ENCODE results near the gene STUM.
"Not testable (repeated sequence)": the region's sequence is repeated elsewhere in the genome, so short reads cannot be mapped to it uniquely, and the experiment has no call there.

STUM gene

DNA sequence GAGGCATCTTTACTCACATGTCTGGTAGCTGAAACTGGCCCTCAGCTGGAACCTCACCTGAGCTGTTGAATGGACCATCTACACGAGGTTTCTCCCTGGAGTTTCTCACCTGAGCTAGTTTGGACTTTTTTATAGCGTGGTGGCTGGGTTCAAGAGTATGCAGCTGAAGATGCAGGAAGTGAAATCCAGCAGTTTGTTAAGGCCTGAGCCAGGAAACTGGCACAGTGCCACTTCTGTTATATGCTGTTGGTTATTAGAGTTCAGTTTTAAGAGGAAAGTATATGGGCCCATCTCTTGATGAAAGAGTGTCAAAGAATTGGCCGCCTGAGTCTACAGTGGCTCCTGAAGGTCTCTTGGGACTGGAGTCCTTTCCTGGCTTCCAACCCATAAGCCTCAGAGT lies 35.6 kb downstream of the STUM start:
- DNase-seq, result no peak

DNA sequence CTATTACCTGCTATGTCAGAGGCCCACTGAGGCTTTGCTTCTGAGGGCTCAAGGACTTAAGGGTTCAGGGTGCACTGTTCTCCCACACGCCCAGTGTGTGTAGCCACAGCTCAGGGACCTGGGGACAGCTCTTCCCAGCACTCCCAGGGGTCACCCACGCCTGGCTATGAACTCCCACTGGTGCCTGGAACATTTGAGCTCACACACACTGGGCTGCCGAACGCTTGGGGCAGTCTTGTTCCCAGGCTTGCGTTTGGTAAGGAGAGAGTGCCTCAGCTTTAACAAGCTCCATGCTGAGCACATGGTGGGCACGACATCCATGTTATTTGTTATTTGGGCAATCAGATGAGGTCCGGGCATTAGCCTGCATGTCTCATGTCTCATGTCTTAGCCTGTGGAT lies 37.6 kb downstream of the STUM start:
- no peak for DNase-seq

DNA sequence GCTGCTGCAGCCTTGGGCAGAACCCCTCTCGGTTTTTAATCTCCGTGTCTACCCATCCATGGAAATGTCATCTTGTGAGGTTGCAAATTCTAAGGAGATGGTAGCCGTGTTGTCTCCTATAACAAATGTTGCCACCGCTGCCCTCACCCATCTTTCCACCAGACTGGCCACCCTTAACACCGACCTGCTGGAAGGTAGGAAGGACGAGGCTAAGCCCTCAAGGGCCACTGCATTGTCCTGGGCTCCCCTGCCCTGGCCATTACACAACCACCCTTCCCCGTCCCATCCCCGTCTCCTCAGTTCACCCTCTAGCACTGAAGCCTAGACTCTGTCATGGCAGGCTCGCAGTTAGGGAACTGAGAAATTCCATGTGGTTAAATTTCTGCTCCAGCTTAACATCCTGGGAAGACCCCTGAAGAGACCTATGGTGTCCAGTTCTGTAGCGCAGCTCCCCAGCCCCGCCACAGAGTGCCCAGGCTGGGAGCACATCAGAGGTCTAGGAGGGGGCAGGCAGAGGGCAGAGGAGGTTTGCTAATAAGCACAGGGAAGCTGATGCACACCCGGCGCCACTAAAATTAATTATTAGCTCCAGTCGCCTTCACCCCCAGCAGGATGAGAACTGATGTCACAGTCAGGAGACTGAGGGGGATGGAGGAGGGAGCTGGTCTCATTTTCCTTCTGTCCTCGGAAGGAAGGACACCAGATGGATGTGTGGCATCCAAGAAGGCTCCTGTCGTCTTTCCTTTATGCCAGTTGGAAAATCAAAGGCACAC lies 38.3 kb downstream of the STUM start:
- no peak for DNase-seq

DNA sequence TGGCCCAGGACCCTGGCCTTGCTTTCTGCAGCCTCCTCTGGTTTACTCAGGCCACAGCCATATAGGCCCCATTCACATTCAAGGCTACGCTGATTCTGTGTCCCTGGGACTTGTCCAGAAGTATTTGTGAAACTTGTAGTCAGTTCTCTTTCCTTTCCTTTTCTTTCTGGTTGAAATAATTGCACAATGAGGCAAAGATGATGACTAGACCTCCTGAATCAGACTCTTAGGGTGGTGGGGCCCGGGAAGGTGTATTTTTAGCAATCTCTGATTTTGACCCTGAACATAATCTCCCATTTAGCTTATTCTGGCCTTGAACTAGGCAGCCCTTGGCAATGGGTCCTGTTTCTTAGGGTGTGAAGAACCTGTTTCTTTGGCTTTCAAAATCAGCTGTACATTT lies 39.9 kb downstream of the STUM start:
- DNase-seq, result no peak

DNA sequence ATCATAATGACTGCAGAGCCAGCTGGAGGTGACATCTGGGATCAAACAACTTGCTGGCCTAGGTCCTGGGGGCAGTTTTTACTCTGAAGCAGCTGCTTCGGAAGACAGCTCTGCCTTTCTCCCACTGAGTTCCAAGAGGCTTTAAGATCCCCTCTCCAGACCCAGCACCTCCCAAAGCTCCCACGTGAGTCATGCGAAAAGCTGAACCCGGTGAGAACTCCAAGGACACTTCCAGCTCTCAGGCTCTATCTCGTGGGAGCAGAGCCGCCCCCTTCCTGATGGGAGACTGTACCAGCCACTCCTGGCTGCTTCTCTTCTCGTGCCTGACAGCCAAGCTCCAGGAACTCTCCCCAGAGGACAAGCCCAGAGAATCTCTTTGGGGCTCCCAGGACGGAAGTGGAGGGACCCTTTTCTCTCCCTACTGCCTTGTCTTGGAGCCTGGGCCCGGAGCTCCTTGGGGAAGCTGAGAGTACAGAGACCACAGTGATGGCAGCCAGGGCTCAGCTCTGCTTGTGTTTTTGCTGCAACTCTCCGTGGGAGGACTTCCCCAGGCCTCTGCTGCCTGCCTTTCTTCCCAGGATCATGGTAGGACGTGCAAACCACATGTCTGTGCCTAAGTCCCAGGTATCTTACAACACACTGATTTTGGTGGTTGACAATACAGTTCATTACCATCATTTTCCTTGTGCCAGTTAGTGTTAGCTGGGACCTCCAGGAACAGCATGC lies 40.6 kb downstream of the STUM start:
- DNase-seq, result no peak

DNA sequence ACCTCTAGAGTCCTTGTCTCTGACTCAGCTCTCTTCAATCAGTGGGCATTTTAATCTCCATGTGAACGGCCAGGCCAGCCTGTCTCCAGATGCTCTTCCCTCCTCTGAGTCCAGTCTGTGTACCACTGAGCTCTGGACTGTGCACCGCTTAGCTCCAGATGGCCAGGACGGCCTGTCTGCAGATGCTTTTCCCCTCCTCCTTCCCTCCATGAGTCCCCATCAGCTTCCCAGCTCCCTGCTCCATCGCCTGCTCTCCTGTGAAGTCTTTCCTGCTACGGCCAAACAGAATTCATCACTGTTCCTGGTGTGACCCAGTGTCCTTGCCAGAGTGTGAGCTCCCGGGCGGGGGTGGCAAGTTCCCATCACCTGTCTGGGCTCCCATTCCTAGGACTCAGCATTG lies 42.0 kb downstream of the STUM start:
- no peak for DNase-seq

DNA sequence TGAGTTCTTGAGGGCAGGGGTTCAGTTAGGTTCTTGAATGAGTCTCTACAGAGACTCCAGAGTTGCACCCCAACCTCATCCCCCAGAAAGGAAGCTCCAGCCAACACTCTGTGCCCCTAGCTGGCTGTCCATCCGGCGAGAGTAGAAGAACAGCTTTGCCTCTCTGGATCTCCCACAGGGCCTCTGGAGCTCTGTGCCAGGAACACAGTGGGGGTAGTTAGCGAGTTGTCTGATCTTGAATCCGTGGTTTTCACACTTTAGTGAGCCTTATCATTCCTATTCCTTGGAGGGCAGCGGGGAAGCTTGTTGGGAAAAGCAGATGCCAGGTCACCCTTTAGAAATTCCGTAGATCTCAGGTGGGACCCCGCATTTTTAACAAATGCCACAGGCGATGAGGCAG lies 45.0 kb downstream of the STUM start:
- no peak for DNase-seq

DNA sequence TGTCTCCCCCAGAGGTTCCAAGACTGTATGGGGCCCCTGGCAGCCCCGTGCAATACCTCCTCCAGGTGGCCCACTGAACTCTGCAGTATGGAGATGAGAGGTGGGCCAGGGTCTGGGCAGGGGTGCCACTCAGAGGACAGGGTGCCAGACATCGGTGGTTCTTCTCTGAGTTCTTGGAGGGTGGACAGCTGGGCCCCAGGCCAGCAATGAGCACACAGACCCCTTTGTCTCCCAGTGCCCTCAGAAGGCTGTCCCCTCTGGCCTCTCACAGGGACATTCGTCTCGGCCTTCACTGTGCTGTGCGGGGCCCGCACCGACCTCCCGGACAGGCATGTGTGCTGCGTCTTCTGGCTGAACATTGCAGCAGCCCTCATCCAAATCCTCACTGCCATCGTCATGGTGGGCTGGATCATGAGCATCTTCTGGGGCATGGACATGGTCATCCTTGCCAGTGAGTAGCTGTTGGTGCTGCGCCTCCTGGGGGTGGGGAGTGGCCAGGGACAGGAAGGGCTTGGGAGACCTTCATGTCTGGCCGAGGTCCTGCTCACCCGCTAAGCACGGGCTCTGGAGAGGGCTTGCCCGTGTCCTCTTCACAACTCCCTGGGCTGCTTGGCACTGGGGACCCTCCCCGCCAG lies 48.1 kb downstream of the STUM start:
- no peak for DNase-seq

DNA sequence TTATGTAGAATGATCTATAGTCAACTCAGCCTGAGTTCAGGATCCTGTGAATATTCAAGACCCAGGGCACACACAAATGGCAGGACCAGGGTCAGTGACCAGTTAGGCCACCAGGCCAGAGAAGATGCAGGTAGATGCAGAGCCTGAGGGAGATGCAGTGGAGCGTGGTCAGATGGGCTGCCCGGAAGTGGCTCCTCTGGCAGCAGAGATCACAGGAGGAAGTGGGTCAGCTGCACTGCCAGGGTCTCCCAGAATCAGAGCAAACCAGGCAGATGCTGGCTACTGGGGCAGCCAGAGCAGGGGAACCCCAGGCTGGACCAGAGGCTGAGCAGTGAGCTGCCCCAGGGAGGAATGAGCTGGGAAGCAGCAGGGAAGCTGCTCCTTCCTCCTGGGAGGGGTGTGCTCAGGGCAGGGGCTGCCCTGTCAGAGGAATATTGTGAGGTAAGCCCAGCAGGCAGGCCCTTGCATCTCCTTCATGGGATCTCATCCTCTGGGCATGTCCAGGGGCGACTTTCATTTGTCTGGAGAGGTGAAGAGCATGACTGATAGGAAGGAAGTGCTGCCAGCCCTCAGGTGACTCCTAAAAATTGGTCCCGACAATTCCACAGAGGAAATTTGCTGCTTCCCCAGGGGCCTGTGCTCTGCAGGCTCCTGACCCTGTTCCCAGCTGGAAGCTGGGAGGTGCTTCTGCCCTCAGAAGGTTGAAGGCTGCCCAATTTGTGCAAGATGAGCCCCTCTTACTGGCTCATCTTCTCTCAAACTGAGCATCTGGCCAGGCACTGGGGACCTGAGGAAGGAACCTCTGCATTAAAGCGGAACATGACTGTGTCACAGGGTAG lies 49.3 kb downstream of the STUM start:
- no peak for DNase-seq

DNA sequence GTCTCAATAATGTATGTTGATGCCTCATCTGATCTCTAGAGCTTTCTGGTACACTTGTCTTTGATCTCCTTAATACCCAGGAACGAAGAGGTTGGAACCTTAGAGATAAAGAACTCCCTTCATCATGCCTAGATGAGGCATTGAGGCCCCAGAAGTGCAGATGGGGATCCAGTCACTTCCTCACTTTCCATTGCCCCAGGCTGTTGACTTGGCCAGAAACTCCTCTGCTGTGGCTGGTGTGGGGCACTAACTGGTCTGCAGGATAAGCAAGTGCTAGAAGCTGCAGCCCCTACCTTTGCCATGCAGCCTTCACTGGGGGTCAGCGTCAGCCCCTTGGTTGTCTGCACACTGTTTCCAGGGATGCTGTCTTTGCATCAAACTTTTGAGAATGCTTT lies 49.9 kb downstream of the STUM start:
- DNase-seq, result no peak

DNA sequence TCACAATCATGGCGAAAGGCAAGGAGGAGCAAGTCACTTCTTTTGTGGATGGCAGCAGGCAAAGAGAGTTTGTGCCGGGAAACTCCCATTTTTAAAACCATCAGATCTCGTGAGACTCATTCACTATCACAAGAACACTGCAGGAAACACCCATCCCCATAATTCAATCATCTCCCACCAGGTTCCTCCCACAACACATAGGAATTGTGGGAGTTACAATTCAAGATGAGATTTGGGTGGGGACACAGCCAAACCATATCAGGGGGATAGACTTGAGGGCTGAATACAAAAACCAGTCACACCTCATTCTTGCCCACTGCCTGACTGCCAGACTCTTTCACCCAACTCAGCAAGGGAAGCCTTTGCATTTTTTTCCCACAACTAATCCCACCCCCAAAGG lies 50.4 kb downstream of the STUM start:
- not testable (repeated sequence) for DNase-seq

DNA sequence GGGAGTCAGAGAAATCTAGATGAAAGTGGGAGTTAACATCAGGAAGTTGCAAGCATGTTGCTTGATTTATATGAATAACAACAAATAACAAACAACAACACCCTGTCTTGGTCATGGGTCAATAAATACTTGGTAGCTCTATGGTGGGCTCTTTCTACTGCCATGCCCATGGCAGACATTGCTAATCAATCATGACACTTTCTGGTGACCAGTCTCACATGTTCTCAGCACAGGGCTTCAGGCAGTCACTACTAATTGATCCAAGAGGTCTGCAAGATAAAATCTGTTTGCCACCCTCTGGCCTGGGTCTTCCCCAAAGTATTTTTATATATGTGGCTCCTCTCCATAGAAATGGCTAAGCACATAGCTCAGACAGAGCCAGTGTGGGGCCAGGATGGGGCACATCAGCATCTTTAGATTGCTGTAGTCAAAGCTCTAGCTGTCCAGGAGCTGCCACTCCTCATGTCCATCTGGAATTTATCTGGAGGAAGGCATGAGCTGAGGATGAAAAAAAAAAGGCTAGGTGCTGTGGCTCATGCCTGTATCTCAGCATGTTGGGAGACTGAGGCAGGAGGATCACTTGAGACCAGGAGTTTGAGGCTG lies 51.2 kb downstream of the STUM start:
- no peak for DNase-seq

DNA sequence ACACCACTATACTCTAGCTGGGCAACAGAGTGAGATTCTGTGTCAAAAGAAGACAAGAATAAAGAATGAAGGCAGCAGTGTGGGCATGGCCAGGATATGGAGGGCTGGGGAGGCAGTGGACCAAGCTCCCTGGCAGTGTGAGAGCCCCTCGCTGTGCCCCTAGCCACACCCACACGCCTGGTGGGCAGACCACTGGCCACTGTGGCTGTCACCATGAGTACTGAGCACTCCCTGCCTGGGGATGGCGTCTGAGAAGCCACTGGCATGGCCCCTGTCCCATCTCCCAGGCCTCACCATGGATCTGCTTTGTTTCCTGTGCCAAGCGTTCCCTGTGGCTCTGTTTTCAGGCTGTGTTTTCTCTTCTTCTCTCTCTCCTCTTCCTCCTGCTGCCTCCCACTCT lies 51.7 kb downstream of the STUM start:
- DNase-seq, result no peak

DNA sequence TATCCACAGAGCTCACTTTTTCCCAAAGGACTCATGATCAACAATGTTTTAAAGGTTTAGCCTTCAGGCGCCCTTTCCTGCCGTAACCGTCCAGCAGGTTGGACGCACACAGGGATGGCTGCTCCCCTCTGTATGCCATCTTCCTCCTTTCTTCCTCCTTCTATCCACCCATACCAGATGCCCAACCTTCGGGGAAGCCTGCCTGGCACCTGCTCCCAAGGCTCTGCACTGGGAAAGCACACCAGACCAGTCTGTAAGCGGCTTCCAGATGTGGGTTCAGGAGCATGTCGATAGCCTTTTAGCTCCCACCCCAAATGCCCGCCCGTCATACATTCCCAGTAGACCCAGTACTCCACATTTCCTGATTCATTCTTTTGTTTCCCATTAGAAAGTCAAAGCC lies 52.9 kb downstream of the STUM start:
- no peak for DNase-seq

DNA sequence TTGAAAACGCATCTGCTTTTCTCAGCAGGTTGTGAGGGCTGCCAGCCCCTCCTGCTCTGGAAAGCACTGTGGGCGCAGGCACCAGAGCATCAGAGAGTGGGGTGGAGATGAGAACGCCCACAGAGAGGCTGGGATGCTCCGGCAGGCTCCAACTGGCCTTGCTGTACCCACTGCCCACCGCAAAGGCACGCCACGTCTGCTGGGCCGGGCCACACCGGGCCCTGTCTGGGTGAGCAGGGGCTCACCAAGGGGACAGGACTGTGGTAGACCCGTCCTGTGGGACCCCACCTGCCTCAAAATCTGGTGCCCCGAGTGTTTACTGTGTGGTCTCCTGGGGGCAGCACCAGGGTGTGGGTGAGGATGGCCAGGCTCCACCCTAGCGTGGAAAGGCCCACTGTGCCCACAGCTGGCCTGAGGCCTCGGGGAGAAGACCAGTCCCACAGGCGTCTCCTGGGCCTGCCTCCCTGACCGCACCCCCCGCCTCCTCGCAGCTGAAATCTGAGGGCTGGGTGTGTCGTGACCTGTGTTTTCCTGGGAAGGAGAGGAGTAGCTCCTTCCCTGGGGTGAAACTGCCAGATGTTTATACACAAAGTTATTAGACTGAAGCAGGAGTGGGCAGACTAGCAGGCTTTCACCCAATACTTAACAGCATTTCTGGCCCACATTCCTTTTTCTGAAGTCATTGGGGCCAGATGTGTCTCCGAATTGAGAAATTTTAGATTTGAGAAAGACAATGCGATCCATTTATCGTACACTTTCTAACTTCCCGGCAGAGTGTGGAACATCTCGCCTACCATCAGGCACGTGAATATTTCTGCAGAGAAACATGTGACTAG lies 53.8 kb downstream of the STUM start:
- no peak for DNase-seq

DNA sequence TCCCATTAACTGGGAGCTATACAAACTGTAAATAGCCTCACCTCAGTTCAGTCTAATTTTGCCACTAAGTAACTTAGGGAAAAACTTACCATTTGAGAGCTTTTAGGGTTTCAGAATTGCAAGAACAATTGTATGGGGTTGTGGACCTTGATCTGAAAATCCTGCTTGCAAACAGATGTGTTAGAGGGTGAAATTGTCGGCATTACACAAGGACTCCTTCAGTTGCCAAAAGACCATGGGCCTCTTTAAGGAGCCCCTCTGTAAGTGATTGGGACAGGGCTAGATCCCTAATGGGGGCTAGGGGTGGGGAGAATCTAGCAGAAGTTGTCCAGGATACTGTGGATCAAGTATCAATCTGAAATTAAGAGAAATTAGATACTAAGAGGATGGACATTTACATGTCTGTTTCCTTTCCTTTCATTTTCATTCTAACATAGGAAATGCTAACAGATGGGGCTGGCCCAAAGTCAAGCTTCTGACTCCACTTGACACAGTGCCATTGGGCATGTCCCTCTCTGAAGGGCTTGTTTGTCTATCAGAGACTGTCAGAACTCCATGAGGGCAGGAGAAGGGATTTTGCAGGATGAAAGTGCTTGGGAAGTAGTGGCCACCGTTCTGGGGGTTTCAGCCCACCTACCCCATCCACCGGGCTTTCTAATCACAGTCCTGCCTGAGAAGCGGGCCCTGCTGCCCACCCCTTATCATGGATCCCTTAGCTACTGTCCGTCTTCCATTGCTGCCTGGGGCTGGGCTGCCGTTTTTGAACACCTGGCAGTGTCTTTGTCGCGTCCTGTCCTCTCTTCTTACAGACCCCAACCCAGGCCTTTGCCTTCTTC lies 54.7 kb downstream of the STUM start:
- no peak for DNase-seq

DNA sequence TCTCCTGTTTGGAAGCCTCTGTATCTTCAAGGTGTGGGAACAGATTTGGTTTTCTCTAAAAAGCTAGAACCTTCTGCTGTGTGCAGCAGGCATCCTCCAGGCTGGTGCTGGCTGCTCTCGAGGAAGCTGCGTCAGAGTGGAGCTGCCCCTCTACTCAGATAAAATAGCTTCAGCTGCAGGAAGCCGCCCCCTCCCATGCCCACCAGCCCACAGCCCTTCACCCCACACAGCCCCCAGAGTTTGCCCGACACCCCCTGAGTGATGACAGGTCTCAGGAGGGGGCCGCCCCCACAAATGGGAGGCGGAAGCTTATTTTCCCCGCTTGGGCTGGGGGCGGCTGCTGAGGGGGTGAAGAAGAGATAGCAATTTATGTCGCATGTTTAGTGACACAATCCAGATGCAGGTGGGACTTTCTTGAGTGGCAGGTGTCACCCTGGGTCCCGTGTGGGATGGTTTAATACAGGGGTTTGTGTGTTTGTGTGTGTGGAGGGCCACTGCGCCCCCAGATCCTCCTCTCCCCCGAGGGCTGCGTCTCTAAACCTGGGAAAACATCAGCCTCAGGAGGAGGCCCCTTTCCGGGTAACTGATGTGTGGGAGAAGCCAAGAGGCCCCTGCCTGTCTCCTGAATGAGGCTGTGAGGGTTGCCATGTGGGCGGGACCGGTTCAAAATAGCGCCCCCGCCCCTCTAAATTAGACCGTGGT lies 55.4 kb downstream of the STUM start:
- DNase-seq, result no peak

DNA sequence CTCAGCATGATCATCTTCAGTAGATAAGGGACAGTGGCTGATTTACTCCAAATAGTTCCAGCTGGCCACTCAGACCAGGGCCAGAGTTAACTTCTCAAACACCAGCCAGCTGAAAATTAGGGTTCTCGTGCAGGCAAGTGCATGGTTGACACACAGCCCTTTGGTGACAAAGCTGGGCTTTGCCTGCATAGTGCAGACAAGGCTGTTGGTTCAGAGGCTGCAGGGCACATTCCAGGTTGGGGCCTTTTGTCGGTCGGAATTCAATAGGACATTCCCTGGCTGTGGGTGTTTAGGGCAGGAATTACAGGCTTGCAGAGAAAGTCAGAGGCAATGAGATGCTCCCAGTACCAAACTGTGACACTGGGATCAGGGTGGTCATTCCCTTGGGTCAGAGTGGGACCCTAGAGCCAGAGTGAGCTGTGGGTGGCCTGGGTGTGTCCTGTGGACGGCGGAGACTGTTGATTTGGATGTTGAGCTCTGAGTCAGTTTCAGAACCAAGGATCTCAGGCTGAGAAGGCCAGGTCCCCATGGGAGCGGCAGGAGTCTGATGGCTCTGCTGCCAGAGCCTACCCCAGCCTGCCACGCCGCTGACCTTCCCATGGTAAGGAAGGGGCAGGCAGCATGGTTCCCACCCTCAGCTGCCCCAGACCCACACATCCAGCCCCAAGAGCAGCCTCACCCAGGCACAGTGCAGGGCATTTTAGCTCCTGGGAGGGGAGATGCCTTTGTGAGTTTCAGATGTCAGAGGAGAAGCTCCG lies 56.2 kb downstream of the STUM start:
- no peak for DNase-seq

DNA sequence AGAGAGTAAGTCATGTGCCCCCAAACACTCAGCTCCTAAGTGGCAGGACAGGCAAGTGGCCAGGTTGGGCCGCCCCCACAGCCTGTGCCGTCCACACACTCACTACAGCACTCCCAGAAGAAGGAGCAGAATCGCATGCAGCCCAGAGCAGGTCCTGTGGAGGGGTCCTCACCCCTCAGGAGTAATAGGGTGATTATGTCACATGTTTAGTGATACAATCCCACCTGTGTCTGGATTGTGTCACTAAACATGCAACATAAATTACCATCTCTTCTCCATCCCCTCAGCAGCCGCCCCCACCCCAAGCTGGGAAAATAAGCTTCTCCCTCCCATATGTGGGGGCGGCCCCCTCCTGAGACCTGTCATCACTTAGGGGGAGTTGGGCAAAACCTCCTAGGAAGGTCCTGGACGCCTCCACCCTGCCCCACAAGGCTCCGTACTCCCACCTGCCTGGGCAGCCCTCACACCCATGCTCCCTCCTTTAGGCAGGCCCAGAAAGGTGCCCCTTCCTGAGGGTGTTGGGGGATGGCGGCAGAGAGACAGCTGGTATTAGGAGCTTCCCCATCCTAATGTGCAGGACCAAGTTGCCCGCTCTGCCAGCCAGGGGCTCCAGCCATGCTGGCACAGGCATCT lies 56.9 kb downstream of the STUM start:
- DNase-seq, result no peak

All from COR-L47 (cell line).